Measurements from ENCODE around the gene PRKAG3.
A peak's percentile ranks its signal among the peaks of the same experiment; 100 is the strongest.
"Not testable (repeated sequence)": the region's sequence is repeated elsewhere in the genome, so short reads cannot be mapped to it uniquely, and the experiment has no call there.

PRKAG3 gene

DNA sequence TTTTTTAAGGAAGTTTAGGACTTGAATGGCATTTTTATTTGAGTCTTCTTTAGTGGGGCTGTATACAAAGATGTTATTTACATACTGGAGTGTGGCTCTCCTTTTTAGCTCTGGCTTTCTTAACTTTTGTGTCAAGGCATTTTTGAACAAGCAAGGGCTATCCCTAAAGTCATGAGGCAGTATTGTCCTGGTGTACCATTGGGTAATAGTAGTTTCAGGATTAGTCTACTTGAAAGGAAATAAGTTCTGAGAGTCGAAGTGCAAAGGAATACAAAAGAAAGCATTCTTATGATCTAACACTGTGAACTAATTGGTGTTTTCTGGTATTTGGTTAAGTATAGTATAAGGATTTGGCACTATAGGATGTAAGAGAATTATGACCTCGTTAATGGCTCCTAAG, 51.6 kb downstream of the PRKAG3 start:
- DNase-seq = no peak

DNA sequence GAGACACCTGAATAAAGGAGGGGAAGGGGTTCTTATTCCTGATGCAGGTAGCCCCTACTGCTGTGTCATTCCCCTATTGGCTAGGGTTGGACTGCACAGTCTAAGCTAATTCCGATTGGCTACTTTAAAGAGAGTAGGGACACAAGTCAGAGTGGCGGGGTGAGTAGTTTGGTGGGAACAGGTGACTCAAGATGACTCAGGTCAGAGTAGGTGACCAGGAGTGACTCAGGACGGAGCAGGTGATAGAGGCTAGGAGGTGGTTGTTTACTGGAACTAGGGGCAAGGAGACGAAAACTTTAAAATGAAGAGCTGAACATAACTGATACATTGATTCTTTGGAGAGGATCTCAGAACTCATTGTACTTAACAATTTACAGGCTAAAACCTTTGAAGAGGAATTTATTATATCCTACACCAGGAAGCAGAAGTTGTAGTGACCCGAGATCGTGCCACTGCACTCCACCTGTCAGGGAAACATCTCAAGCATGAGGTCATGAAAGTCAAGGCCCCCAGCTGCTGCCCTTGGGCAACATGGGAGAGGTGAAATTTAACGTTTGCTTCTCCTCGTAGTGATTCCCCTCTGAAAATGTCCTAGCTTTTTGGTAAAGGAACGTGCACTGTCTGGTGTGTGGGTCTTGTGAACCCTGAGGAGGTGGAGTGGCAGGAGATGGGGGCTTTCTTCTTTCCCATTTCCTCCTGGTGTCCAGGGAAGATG, 54.2 kb downstream of the PRKAG3 start:
- DNase-seq = peak; percentile 10

DNA sequence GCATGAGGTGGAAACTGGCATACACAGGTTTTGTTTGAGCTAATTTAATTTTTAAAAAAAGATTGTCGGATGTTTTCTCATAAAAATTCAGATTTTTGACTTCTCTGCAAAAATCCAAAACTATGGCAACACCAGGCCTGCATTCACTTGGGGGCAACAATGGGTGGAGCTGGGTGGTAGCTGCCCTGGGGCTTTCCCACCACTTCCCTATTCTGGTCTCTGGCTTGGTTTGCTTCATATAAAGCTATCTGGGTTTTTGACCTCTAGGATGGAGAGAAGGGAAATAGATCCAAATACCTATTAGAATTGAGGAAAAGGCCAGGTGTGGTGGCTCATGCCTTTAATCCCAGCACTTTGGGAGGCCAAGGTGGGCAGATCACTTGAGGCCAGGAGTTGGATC, 55.1 kb downstream of the PRKAG3 start:
- no peak for DNase-seq

DNA sequence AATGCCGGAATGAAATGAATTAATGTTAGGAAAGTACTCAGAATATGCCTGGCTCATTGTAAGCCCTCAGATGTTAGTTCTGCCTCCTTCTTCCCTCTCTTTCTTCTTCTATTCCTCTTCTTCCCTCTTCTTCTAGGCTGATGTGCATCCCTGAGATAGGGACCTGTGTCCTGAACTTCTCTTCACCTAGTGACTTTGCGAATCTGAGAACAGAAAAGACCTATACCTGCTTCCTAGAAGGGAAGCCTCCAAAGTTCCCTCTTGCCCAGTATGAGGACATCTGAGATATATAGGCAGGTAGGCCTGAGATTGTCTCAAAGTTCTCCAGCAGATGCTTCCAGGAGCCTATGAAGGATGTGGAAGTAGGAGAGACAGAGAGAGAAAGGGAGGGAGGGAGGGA, 57.7 kb downstream of the PRKAG3 start:
- no peak for DNase-seq

DNA sequence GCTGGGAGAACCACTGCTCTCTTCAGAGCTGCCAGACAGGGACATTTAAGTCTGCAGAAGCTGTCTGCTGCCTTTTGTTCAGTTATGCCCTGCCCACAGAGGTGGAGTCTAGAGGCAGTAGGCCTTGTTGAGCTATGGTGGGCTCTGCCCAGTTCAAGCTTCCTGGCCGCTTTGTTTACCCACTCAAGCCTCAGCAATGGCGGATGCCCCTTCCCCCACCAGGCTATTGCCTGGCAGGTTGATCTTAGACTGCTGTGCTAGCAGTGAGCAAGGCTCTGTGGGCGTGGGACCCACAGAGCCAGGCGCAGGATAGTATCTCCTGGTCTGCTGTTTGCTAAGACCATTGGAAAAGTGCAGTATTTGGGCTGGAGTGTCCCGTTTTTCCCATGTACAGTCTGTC, 58.8 kb downstream of the PRKAG3 start:
- not testable (repeated sequence) for DNase-seq
